ENCODE data around the gene MTMR3.

GRCh38 chr22:30040499-30041260, 157.7 kb downstream of the MTMR3 start:
- TF ChIP-seq CTCF (IDR thresholded peaks at IDR 0.05) (no peak), POLR2A (IDR thresholded peaks at IDR 0.05) (no peak), POLR2AphosphoS5 (IDR thresholded peaks at IDR 0.05) (no peak)

All from breast epithelium (tissue), 3 donors.